ENCODE measurements around the gene CEND1. TPM values are rescaled to one million over a fixed set of nuclear protein-coding genes. Genes with fewer than 3 reads are reported as not detected.

CEND1 gene
- total RNA-seq, 4 donors from 2014 or later: not detected

- peak overlapping the region in 3 of 4 donors; percentile 71 to 81 (median 71) for H3K4me3 ChIP-seq
Observed at GRCh38 chr11:821512-822371, 31.9 kb upstream of the CEND1 start.

GRCh38 chr11:820655-821511 lies 31.0 kb upstream of the CEND1 start:
- Histone ChIP-seq H3K4me1 (peaks cover 0 to 34% (median 27%) of the 10 kb centered on the region in 4 donors), H3K36me3 (peaks cover 0 to 45% (median 26%) of the 10 kb centered on the region in 3 donors), H3K9me3 (no peaks in the 10 kb centered on the region), H3K4me3 (peak overlapping the region; percentile 65 to 81 (median 71)), H3K27me3 (peaks cover 0 to 6% of the 10 kb centered on the region in 2 donors), H3K27ac (peak overlapping the region; percentile 88 to 95 (median 91))
- TF ChIP-seq POLR2A (IDR thresholded peaks at IDR 0.05) (no peak), EP300 (IDR thresholded peaks at IDR 0.05) (peak in 1 of 2 donors; percentile 86)
- DNase-seq (ENCODE audit: low spot score in 2 of 2): peak in 1 of 2 donors; percentile 67
- WGBS, 2 donors: 37 to 48% methylated on average over 7 to 9 of the region's 11 CpGs

More at GRCh38 chr11:821512-822371, 31.9 kb upstream of the CEND1 start:
- Histone ChIP-seq H3K36me3 (peaks cover 0 to 46% (median 26%) of the 10 kb centered on the region in 3 donors), H3K4me1 (peaks cover 0 to 39% (median 29%) of the 10 kb centered on the region in 4 donors), H3K27ac (peak overlapping the region in 3 of 4 donors; percentile 91 to 95 (median 91)), H3K9me3 (no peaks in the 10 kb centered on the region), H3K27me3 (peaks cover 0 to 13% of the 10 kb centered on the region in 2 donors)
- TF ChIP-seq CTCF (IDR thresholded peaks at IDR 0.05) (no peak), EP300 (IDR thresholded peaks at IDR 0.05) (no peak), POLR2A (IDR thresholded peaks at IDR 0.05) (no peak)
- DNase-seq (ENCODE audit: low spot score in 2 of 2): no peak
- 71 to 74% methylated on average over 20 to 21 of the region's 22 CpGs for WGBS, 2 donors

- H3K36me3 ChIP-seq: peaks cover 0 to 45% (median 22%) of the 10 kb centered on the region in 3 donors
- H3K27ac ChIP-seq: peak overlapping the region; percentile 88 to 95 (median 91)
- peak; percentile 73 to 77 for DNase-seq (ENCODE audit: low spot score in 2 of 2)
- peak overlapping the region; percentile 65 to 81 (median 71) for H3K4me3 ChIP-seq
- TF ChIP-seq CTCF (IDR thresholded peaks at IDR 0.05) (no peak), POLR2A (IDR thresholded peaks at IDR 0.05) (no peak), EP300 (IDR thresholded peaks at IDR 0.05) (no peak)
- no peaks in the 10 kb centered on the region for H3K9me3 ChIP-seq
- WGBS, 2 donors: 2% methylated on average over 15 to 31 of the region's 47 CpGs
- H3K27me3 ChIP-seq: no peaks in the 10 kb centered on the region
- H3K4me1 ChIP-seq: peaks cover 0 to 34% (median 27%) of the 10 kb centered on the region in 4 donors
Observed at GRCh38 chr11:819943-820649, 30.2 kb upstream of the CEND1 start.

- Histone ChIP-seq H3K4me1 (peaks cover 0 to 34% (median 27%) of the 10 kb centered on the region in 4 donors), H3K4me3 (peak overlapping the region; percentile 65 to 81 (median 71)), H3K36me3 (peaks cover 0 to 44% (median 14%) of the 10 kb centered on the region in 3 donors), H3K27ac (peak overlapping the region; percentile 88 to 95 (median 91)), H3K27me3 (no peaks in the 10 kb centered on the region), H3K9me3 (no peaks in the 10 kb centered on the region)
- TF ChIP-seq POLR2A (IDR thresholded peaks at IDR 0.05) (peak; percentile 53 to 86), EP300 (IDR thresholded peaks at IDR 0.05) (peak in 1 of 2 donors; percentile 77), CTCF (IDR thresholded peaks at IDR 0.05) (peak in 4 of 5 experiments; percentile 15 to 76 (median 49))
- WGBS, 2 donors: 1% methylated on average over 28 to 36 of the region's 96 CpGs
- DNase-seq (ENCODE audit: low spot score in 2 of 2): peak; percentile 87 to 92
Observed at GRCh38 chr11:819129-819931, 29.4 kb upstream of the CEND1 start.

Data from tibial nerve (tissue), 4 donors.